ENCODE data around the gene GINS3.

- TF ChIP-seq CTCF (IDR thresholded peaks at IDR 0.05) = no peak
- no peak for TF ChIP-seq POLR2A (IDR thresholded peaks at IDR 0.05)
- TF ChIP-seq POLR2AphosphoS5 (IDR thresholded peaks at IDR 0.05) = no peak
Observed at GRCh38 chr16:58381661-58382060, 10.6 kb upstream of the GINS3 start.

Measured in upper lobe of left lung (tissue), 4 donors.